IPS-18a (cell line): ENCODE results near the gene CYP24A1.

Experiments
- H3K27ac ChIP-seq: one replicate; pipeline ENCODE4 v1.5.1; 2013; ENCODE audit warnings: low read length
- H3K27me3 ChIP-seq: one replicate; pipeline ENCODE4 v1.6.1; 2013; ENCODE audit warnings: mild to moderate bottlenecking, low read length; ENCODE audit not compliant: control insufficient read depth, insufficient read depth
- H3K36me3 ChIP-seq: one replicate; pipeline ENCODE4 v1.6.1; 2013; ENCODE audit warnings: low read depth, low read length; ENCODE audit not compliant: control insufficient read depth
- H3K4me1 ChIP-seq: one replicate; pipeline ENCODE4 v1.6.1; 2013; ENCODE audit warnings: low read depth, low read length; ENCODE audit not compliant: control insufficient read depth
- H3K4me3 ChIP-seq: one replicate; pipeline ENCODE4 v1.5.1; 2013; ENCODE audit warnings: low read length
- H3K9ac ChIP-seq: one replicate; pipeline ENCODE4 v1.6.1; 2013; ENCODE audit warnings: mild to moderate bottlenecking, low read length, moderate library complexity
- H3K9me3 ChIP-seq: one replicate; pipeline ENCODE4 v1.6.1; 2013; ENCODE audit warnings: low read depth, low read length; ENCODE audit not compliant: control insufficient read depth

Gene CYP24A1

DNA sequence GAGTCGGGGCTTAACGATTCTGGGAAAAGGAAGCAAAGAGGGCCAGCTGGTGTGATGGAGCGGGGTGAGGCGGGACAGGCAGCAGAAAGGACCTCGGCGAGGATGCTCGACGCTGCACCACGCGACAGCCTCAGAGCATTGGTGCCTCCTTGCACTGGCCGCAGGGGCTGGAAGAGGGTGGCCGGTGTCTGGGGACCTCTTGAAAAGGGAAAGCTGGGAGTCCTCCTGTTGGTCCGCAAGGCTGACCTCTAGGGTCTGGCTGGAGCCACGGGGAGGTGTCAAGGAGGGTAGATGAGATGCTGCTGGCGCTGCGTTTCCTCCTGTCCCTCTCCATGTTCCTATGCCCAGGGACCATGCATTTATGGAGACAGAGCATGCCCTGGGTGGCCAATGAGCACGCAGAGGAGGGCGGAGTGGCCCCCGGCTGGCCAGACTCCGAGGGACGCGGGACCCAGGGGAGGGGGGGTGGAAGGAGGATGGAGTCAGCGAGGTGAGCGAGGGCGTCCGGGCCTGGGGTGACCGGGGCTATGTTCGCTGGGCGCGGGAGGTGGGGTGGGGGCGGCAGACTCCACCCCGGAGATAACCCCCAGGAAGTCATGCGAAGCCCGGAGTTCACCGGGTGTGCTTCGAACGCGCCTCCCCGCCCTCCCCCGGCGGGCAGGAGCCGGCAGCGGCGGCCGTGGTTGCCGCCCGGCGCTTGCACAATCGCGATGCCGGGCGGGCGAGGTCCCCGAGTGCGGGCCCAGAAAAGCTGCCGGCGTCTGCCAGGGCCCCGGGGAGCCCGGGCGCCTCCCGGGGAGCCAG lies at the start of gene CYP24A1:
CYP24A1 (minus strand) TSS at position 334 of the 804 bp plus-strand sequence. CDS start 407 bp downstream, outside the sequence.
- Histone ChIP-seq H3K27me3 (peaks cover 77% of the 10 kb centered on the region), H3K4me1 (peaks cover 7% of the 10 kb centered on the region), H3K36me3 (no peaks in the 10 kb centered on the region), H3K27ac (no peak within 1 kb of the TSS), H3K9ac (no peak within 1 kb of the TSS), H3K9me3 (no peaks in the 10 kb centered on the region), H3K4me3 (peak within 1 kb of the TSS; percentile 54)

DNA sequence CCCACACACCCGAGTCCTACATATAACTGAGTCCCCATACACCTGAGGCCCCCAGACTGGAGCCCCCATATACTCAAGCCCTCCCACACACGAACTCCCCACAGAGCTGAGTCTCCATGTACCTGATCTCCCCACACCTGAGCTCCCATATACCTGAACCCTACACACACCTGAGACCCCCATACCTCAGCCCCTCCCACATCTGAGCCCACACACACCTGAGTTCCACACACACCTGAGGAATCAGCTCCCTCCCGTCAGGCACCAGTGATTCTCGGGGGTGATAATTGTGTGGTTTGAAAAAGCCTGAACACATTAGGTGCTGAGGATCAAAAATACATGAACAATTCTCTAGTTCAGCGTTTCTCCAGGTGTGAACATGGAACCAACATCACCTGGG lies 49.5 kb upstream of the CYP24A1 start:
- Histone ChIP-seq H3K27me3 (no peaks in the 10 kb centered on the region), H3K27ac (no peak overlapping the region), H3K9ac (no peak overlapping the region), H3K4me1 (peaks cover 29% of the 10 kb centered on the region), H3K36me3 (no peaks in the 10 kb centered on the region), H3K4me3 (no peak overlapping the region), H3K9me3 (no peaks in the 10 kb centered on the region)

DNA sequence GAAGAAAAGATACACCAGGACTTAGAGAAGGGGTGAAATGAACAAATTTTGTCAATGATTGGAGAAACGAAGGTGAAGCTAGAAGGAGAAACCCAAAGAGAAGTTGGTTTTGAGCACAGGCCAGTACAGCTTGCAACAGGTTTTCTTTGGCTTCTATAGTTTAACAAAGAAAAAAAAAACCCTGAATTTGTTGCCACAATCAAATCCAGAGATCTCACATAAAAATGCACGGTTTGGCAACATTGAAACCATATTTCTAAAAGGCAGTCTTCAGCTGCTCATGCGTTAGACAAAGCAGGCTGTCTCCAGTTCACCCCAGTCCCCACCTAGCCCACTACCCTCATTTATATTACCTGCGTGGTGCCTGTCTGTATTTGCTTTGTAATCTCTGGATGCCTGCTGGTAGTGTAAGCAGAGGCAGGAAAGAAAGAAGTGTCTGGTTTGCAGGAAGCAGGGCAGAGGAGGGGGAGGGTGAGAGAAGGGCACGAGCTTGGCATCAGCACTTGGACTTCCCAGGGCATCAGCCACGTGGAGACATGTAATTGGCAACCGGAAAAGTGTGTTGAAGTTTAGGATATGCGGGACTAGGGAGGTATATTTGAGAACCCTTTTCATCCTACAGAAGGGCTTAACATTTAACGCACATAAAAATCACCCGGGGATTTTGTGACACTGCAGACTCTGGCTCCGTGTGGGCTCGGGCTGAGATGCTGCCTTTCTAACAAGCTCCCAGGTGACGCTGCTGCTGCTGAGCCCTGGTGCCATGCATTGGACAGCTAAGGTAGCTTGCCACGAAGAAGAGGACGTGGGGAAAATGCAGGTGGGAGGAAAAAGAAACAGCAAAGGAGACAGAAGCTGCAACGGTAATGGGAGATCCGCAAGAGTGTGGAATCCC lies 48.5 kb upstream of the CYP24A1 start:
- Histone ChIP-seq H3K9me3 (no peaks in the 10 kb centered on the region), H3K27ac (peak overlapping the region; percentile 7), H3K4me3 (no peak overlapping the region), H3K27me3 (no peaks in the 10 kb centered on the region), H3K36me3 (no peaks in the 10 kb centered on the region), H3K9ac (no peak overlapping the region), H3K4me1 (peaks cover 29% of the 10 kb centered on the region)

DNA sequence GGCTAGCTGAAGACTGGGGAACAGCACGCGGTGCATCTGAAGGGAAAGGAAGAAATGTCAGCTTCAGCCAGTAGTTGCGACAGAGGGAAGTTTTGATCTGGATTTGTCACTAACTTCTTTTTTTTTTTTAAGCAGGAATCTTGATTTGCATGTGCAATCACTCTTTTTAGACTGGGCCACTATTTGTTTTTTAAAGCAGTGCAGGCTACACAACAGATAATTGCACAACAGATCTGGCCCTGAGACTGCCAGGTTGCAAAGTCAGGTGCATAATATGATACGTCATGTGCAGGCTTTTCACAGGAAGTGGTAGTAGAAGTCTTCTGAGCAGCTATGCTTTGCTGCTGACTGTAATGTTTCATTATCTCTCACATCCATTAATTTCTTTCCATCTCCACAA lies 47.6 kb upstream of the CYP24A1 start:
- Histone ChIP-seq H3K9me3 (no peaks in the 10 kb centered on the region), H3K27me3 (no peaks in the 10 kb centered on the region), H3K9ac (no peak overlapping the region), H3K4me1 (peaks cover 29% of the 10 kb centered on the region), H3K27ac (no peak overlapping the region), H3K36me3 (no peaks in the 10 kb centered on the region), H3K4me3 (no peak overlapping the region)

DNA sequence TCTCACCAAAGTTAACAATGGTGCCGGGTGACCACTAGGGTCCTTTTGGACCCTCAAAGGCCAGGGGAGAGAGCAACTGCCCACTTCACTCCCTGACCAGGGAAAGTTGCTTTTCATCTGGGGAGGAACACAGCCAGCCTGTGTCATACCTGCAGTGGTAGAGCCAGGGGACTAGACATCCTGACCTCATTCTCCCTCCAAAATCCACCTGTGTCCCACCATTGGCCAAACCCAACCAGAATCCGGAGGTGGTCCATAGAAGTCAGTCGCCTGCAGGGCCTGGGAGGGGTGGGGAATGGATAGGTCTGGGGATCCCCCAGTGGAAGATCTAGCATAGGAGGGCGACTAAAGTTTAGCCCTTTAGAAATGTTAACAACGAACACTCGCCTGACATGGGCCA lies 46.9 kb upstream of the CYP24A1 start:
- Histone ChIP-seq H3K4me1 (peaks cover 29% of the 10 kb centered on the region), H3K9me3 (no peaks in the 10 kb centered on the region), H3K27ac (no peak overlapping the region), H3K27me3 (no peaks in the 10 kb centered on the region), H3K4me3 (no peak overlapping the region), H3K36me3 (peaks cover 5% of the 10 kb centered on the region), H3K9ac (no peak overlapping the region)

DNA sequence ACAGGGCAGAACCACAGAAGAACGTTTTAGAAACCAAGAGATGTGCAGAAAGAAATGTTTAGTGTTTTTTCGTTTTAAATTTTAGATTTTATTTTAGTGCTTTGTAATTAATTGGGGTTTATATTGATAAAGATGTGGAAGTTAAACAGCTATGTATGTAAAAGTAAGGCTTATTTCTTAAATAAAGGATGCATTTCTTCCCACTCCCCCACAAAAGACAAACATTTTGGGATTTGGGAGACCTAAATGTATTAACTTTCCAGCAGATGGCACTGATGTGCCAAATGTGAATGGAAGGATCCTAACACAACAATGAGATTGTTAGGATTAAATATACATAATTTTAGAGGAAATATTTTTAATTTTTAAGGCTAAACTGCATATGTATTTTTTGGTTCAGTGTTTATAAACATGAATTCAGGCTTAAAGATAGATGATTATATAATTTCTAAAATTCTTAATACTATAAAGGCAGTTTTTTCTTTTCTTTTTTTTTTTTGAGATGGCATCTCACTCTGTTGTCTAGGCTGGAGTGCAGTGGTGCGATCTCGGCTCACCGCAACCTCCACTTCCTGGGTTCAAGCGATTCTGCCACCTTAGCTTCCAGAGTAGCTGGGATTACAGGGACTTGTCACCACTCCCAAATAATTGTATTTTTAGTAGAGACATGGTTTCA lies 46.1 kb upstream of the CYP24A1 start:
- Histone ChIP-seq H3K36me3 (peaks cover 14% of the 10 kb centered on the region), H3K4me1 (peaks cover 29% of the 10 kb centered on the region), H3K9ac (no peak overlapping the region), H3K4me3 (no peak overlapping the region), H3K9me3 (no peaks in the 10 kb centered on the region), H3K27me3 (no peaks in the 10 kb centered on the region), H3K27ac (no peak overlapping the region)

DNA sequence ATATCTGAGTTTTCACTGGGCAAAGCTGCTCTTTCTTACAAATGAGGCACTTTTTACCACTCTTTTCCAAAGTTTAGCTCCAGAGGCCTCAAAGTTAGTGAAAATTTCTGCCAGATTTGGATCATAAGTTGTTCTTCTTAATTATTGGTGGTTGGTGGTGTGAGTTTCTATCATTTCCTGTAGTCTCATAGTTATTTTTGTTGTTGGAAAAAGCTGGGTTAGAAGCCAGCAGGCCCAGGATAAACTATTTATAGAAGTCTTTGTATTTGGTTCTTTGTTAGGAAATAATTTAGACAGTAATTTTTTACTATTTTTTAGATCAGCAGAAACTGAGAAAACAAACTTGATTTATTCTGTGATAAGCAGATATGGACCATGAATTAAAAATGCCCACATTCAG lies 44.7 kb upstream of the CYP24A1 start:
- H3K9ac ChIP-seq: no peak overlapping the region
- no peaks in the 10 kb centered on the region for H3K9me3 ChIP-seq
- no peaks in the 10 kb centered on the region for H3K27me3 ChIP-seq
- peaks cover 15% of the 10 kb centered on the region for H3K36me3 ChIP-seq
- no peak overlapping the region for H3K27ac ChIP-seq
- H3K4me1 ChIP-seq: peaks cover 21% of the 10 kb centered on the region
- H3K4me3 ChIP-seq: no peak overlapping the region

DNA sequence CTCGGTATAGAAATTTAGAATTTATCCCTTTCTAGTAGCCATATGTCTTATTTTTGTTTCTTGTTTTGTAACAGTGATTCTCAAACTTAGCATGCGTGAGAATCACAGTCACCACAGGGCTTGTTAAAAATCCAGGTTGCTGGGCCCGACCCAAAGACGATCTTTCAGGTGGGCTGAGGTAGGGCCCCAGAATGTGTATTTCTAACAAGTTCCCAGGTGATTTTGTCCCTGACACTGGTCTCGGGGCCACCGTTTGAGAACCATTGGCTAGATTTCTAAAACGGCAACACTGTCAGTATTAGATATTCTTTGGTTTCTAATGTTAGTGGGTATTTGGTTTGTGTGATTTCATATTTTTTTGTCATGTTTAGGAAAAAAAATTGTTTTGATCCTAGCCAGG lies 44.0 kb upstream of the CYP24A1 start:
- Histone ChIP-seq H3K9me3 (no peaks in the 10 kb centered on the region), H3K9ac (no peak overlapping the region), H3K27ac (no peak overlapping the region), H3K4me3 (no peak overlapping the region), H3K4me1 (peaks cover 18% of the 10 kb centered on the region), H3K36me3 (peaks cover 15% of the 10 kb centered on the region), H3K27me3 (no peaks in the 10 kb centered on the region)

DNA sequence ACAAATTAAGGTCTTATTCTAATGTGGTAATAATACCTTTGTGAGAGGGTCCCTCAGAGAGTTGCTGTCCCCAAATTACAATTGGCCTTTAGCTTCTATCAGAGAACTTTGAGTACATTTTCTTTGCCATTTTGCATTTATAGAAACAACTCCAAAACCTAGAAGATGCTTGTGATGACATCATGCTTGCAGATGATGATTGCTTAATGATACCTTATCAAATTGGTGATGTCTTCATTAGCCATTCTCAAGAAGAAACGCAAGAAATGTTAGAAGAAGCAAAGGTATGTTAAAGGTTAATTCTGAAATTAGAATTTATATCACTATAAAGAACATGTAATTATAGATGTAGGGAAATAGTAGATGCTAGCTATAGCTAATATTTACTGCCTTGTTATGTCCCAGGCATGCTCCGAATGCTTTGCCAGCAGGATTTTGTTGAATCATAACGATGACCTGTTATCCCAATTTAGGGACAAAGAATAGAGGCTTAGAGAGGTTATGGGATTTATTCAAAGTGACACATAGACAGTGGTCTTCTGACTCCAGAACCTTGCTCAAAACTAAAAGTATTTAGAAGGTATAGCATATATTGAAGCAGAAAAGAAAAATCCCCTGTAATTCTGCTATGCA lies 41.5 kb upstream of the CYP24A1 start:
- Histone ChIP-seq H3K9me3 (no peaks in the 10 kb centered on the region), H3K27ac (no peak overlapping the region), H3K9ac (no peak overlapping the region), H3K4me3 (no peak overlapping the region), H3K36me3 (peaks cover 20% of the 10 kb centered on the region), H3K27me3 (no peaks in the 10 kb centered on the region), H3K4me1 (no peaks in the 10 kb centered on the region)

DNA sequence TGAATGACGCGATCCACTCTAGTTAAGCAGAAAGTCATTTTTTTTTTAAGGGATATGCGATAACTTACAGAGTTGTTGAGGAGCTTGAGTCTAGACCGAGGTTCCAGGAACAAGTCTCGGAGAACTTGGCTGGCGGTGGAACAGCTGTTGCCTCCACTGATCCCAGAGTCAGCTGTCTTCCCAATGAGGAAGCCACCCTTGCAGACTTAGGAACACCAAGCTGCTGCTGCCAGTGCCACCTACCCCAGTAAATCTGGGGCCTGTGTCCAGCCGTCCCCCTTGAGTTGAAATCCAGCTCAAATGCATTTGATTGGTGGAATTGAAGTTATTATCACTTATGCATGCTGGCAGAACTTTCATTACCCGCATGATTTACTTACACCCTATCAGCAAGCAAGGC lies 40.8 kb upstream of the CYP24A1 start:
- Histone ChIP-seq H3K9ac (no peak overlapping the region), H3K4me3 (no peak overlapping the region), H3K9me3 (no peaks in the 10 kb centered on the region), H3K36me3 (peaks cover 20% of the 10 kb centered on the region), H3K27me3 (no peaks in the 10 kb centered on the region), H3K27ac (no peak overlapping the region), H3K4me1 (no peaks in the 10 kb centered on the region)

DNA sequence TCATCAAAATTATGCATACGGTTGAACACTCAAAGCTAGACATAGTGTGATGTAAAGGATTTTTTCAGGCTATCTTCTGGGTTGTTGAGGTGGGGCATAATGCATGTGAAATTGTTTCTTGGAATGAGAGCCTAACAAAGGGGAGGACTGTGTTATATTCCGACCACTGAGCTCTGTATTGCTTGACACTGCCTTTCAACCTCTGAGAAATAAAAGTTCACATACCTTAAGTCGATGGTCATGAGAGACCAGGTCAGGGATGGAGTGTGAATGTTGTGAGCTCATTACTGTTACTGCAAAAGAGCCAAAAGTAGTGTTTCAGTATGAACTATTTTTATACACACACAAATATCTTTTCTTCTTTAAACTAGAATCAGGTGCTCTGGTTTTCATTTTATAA lies 39.1 kb upstream of the CYP24A1 start:
- Histone ChIP-seq H3K27me3 (no peaks in the 10 kb centered on the region), H3K4me1 (peaks cover 5% of the 10 kb centered on the region), H3K9me3 (no peaks in the 10 kb centered on the region), H3K4me3 (no peak overlapping the region), H3K36me3 (peaks cover 20% of the 10 kb centered on the region), H3K27ac (no peak overlapping the region), H3K9ac (no peak overlapping the region)
